PC-3 (cell line): ENCODE data around the gene PTPRN2.

Source experiments
- EZH2 ChIP-seq: fragments of 300-600 bp; sonication (generic); IDR thresholded peaks from one replicate; pipeline ENCODE4 v1.6.1; 2017; ENCODE audit warnings: antibody characterized with exemption, mild to moderate bottlenecking, low read length; ENCODE audit not compliant: unreplicated experiment
- EZH2phosphoT487 ChIP-seq: fragments of 300-600 bp; sonication (generic); IDR thresholded peaks from 2 replicates; pipeline ENCODE4 v1.6.1; 2018; ENCODE audit warnings: mild to moderate bottlenecking, antibody characterized with exemption, low read length, borderline replicate concordance
- TF ChIP-seq, protein P1 (sequence below): fragments of 300-600 bp; sonication (generic); conservative IDR thresholded peaks from 2 replicates; pipeline ENCODE4 v1.5.1; 2017; ENCODE audit warnings: antibody characterized with exemption, low read depth, mild to moderate bottlenecking, low read length

DNA sequence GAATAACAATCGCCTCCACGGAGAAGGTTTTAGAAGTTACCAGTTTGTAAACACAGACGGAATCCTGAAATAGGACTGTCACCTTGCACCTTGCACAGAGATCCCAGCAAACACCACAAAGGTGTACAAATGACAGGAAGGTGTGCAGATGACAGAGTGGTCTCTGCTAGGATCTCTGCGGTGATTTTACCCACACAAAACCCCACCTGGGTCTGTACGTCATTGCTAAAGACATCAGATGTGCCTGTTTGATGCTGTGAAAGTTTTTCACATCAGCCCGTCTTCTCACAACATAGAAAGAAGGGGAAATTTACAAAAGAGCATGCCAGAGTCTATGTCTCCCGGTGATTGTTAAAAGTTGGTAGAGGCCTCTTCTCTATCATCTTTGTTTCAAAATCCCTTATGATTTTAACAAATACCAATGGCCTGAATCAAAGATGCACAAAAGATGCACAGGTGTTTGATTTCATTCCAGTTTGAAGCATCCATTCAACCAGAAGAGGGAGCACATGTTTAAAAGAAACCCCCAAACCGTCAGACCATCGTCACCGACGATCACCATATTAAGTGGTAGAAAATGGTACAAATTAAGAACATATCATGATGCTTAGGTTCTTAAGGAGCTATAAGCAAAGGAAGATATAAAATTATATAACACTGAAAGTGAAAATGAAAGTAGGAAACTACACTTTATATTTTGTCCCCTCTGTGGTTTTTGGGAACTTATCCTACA is 576.5 kb downstream of the PTPRN2 start:
- TF ChIP-seq, protein P1, sequence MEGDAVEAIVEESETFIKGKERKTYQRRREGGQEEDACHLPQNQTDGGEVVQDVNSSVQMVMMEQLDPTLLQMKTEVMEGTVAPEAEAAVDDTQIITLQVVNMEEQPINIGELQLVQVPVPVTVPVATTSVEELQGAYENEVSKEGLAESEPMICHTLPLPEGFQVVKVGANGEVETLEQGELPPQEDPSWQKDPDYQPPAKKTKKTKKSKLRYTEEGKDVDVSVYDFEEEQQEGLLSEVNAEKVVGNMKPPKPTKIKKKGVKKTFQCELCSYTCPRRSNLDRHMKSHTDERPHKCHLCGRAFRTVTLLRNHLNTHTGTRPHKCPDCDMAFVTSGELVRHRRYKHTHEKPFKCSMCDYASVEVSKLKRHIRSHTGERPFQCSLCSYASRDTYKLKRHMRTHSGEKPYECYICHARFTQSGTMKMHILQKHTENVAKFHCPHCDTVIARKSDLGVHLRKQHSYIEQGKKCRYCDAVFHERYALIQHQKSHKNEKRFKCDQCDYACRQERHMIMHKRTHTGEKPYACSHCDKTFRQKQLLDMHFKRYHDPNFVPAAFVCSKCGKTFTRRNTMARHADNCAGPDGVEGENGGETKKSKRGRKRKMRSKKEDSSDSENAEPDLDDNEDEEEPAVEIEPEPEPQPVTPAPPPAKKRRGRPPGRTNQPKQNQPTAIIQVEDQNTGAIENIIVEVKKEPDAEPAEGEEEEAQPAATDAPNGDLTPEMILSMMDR, result peak; percentile 27; the same call in 1 of the 2 replicates
- no peak for TF ChIP-seq EZH2
- no peak for TF ChIP-seq EZH2phosphoT487
